Thyroid gland (tissue), 4 donors: ENCODE data around the gene SREBF2. TPM values are rescaled to one million over a fixed set of nuclear protein-coding genes. Genes with fewer than 3 reads are reported as not detected.

ENCODE experiments used
- DNase-seq, 2 donors: peaks; one replicate each; pipeline ENCODE4 v3.0.0-alpha.2; 2019
- H3K27ac ChIP-seq, 3 donors: fragments of 200-600 bp; sonication (generic); 1 replicate in 2 of 3; 2 replicates in 1 of 3; pipeline ENCODE4 v1.5.1; 2016 to 2019; ENCODE audit warnings: mild to moderate bottlenecking in 1 of 3, moderate library complexity in 1 of 3
- H3K27me3 ChIP-seq: fragments of 200-600 bp; sonication (generic); one replicate; pipeline ENCODE4 v1.5.1; 2019
- H3K36me3 ChIP-seq, 2 donors: fragments of 200-600 bp; sonication (generic); one replicate each; pipeline ENCODE4 v1.5.1; 2016 to 2019
- H3K4me1 ChIP-seq, 2 donors: fragments of 200-600 bp; sonication (generic); one replicate each; pipeline ENCODE4 v1.5.1; 2017 to 2019
- H3K4me3 ChIP-seq, 3 donors: fragments of 200-600 bp; sonication (generic); replicated peaks in 1 of 3; 1 replicate in 2 of 3; 2 replicates in 1 of 3; pipeline ENCODE4 v1.5.1; 2016; ENCODE audit warnings: mild to moderate bottlenecking in 1 of 3
- H3K9me3 ChIP-seq: fragments of 200-600 bp; sonication (generic); one replicate; pipeline ENCODE4 v1.5.1; 2017
- CTCF ChIP-seq, 6 experiments: fragments of 200-600 bp in 3 of 6; fragments of 450-650 bp in 3 of 6; sonication (generic) in 3 of 6; IDR thresholded peaks; one replicate each; pipeline ENCODE4 v1.5.1; 2016 to 2019; ENCODE audit warnings: antibody characterized with exemption in 6 of 6, mild to moderate bottlenecking in 2 of 6, inconsistent platforms in 1 of 6, moderate library complexity in 1 of 6
- POLR2A ChIP-seq, 2 donors: fragments of 450-650 bp; IDR thresholded peaks; one replicate each; pipeline ENCODE4 v1.6.1; 2017; ENCODE audit warnings: antibody characterized with exemption in 2 of 2, mild to moderate bottlenecking in 2 of 2, moderate library complexity in 1 of 2
- WGBS, 2 donors: methylation state at CpG; one replicate each; pipeline ENCODE4 v1.1.5; 2017; 5-methylcytosine and 5-hydroxymethylcytosine counted together
- intact Hi-C: fragments of 100-400 bp; cut with DNase I; formaldehyde crosslinking; loops from one replicate; pipeline ENCODE4 v1.15.1; 2023
- total RNA-seq, 4 donors: library from RNA; depleted of rRNA; stranded (reverse); fragments of >200 nt; gene quantifications; one replicate each; pipeline ENCODE4 v1.2.3, GENCODE V29; 2016

SREBF2 gene
- total RNA-seq, 4 donors from 2014 or later: 34.4 to 91.8 (median 63.7) TPM

- TF ChIP-seq POLR2A (IDR thresholded peaks at IDR 0.05) (no peak), CTCF (IDR thresholded peaks at IDR 0.05) (no peak)
- intact Hi-C loops: no loop called here
- no peak for DNase-seq
- Histone ChIP-seq H3K27me3 (no peaks in the 10 kb centered on the region), H3K4me1 (peaks cover 13 to 15% of the 10 kb centered on the region in 2 donors), H3K4me3 (no peak overlapping the region), H3K36me3 (no peaks in the 10 kb centered on the region), H3K27ac (no peak overlapping the region), H3K9me3 (no peaks in the 10 kb centered on the region)
- 93% methylated on average over 5 of the region's 5 CpGs for WGBS, 2 donors
Measured at GRCh38 chr22:41840216-41840615, 7.3 kb downstream of the SREBF2 start.

- TF ChIP-seq CTCF (IDR thresholded peaks at IDR 0.05) (no peak), POLR2A (IDR thresholded peaks at IDR 0.05) (no peak)
- Histone ChIP-seq H3K27ac (no peak overlapping the region), H3K27me3 (no peaks in the 10 kb centered on the region), H3K4me1 (peaks cover 17 to 22% of the 10 kb centered on the region in 2 donors), H3K9me3 (no peaks in the 10 kb centered on the region), H3K36me3 (no peaks in the 10 kb centered on the region), H3K4me3 (no peak overlapping the region)
- DNase-seq: no peak
- WGBS, 2 donors: 71 to 79% methylated on average over 3 of the region's 3 CpGs
- intact Hi-C loops: no loop called here
Measured at GRCh38 chr22:41841085-41841712, 8.3 kb downstream of the SREBF2 start.

GRCh38 chr22:41842996-41843970 lies 10.4 kb downstream of the SREBF2 start:
- WGBS, 2 donors: 97 to 98% methylated on average over 8 of the region's 8 CpGs
- Histone ChIP-seq H3K36me3 (no peaks in the 10 kb centered on the region), H3K4me3 (no peak overlapping the region), H3K27ac (no peak overlapping the region), H3K9me3 (no peaks in the 10 kb centered on the region), H3K27me3 (no peaks in the 10 kb centered on the region), H3K4me1 (peaks cover 20 to 22% of the 10 kb centered on the region in 2 donors)
- DNase-seq: no peak
- TF ChIP-seq POLR2A (IDR thresholded peaks at IDR 0.05) (no peak), CTCF (IDR thresholded peaks at IDR 0.05) (no peak)
- intact Hi-C loops: no loop called here

- Histone ChIP-seq H3K27ac (no peak overlapping the region), H3K4me3 (no peak overlapping the region), H3K9me3 (no peaks in the 10 kb centered on the region), H3K36me3 (no peaks in the 10 kb centered on the region), H3K27me3 (no peaks in the 10 kb centered on the region), H3K4me1 (peaks cover 20 to 22% of the 10 kb centered on the region in 2 donors)
- WGBS, 2 donors: 54 to 89% methylated on average over 1 of the region's 1 CpG
- intact Hi-C loops: no loop called here
- TF ChIP-seq CTCF (IDR thresholded peaks at IDR 0.05) (no peak), POLR2A (IDR thresholded peaks at IDR 0.05) (no peak)
- DNase-seq: no peak
Measured at GRCh38 chr22:41844036-41844435, 11.1 kb downstream of the SREBF2 start.

- Histone ChIP-seq H3K4me1 (peaks cover 20 to 22% of the 10 kb centered on the region in 2 donors), H3K9me3 (no peaks in the 10 kb centered on the region), H3K27ac (no peak overlapping the region), H3K27me3 (no peaks in the 10 kb centered on the region), H3K36me3 (no peaks in the 10 kb centered on the region), H3K4me3 (no peak overlapping the region)
- DNase-seq: no peak
- WGBS, 2 donors: 42 to 49% methylated on average over 3 of the region's 3 CpGs
- intact Hi-C loops: no loop called here
- no peak for TF ChIP-seq CTCF (IDR thresholded peaks at IDR 0.05)
Measured at GRCh38 chr22:41844513-41844912, 11.6 kb downstream of the SREBF2 start.
